GM19452 (cell line): Measurements from ENCODE around the gene IPO11.
"Not testable (repeated sequence)": the region's sequence is repeated elsewhere in the genome, so short reads cannot be mapped to it uniquely, and the experiment has no call there.

Experiments used
- ATAC-seq: cut with Tn5 transposase; IDR thresholded peaks from one replicate; pipeline ENCODE4 v1.9.1; 2021; ENCODE audit not compliant: unreplicated experiment

Gene IPO11

DNA sequence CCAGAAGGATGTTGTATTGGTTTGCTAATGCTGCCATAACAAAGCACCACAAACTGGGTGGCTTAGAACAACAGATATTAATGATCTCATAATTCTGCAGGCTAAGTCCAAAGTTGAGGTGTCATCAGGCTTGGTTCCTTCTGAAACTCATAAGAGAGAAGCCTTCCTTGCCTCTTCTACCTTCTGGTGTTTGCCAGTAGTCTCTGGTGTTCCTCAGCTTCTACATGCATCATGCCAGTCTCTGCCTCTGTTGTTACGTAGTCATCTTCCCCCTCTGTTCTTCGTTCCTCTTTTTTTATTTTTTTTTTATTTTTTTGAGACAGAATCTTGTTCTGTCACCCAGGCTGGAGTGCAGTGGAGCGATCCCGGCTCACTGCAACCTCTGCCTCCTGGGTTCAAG is 227.9 kb downstream of the IPO11 start:
- no peak for ATAC-seq

- ATAC-seq, result no peak
Measured at GRCh38 chr5:62642468-62642867, 229.9 kb downstream of the IPO11 start.

DNA sequence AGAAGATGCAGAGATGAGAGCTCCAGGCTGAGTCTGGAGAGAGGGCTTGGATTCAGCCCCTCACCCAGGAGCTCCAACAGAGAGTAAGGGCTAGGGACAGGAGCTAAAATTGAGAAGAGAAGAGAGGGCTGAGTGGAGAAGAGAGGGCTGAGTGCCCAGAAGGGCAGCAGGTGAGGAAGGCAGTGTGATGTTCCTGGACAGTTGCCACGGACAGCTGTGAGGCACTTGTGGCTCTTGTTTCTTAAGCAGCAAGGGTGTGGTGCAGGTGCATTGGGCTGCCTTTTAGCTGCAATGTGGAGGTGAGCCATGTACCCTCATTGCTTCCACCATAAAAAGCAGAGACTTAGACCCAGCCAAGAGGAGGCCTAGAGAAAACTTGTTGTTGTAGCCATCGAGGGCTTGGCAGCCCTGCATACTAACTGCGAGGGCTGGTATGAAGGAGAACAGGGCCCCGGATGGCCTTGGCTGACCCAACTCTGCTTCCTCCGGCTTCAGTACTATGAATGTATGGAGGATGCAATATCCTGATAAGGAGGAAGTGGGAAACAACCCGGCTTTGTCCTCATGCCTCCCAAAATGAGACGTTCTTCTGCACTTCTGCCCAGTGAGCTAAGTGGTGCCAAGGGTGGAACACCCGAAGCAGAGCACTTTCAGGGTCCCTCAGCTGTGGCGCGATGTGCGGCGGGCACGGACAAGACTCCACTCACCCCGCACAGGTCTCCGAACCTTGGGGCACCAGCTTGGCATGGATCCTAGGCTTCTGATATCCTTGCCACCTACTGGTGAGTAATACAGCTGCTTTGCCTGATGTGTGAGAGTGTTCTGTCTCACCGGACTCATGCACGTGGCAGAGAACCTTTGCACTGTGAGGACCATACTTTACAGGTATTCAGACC is 231.2 kb downstream of the IPO11 start:
- no peak for ATAC-seq

GRCh38 chr5:62645223-62645622 is 232.7 kb downstream of the IPO11 start:
- ATAC-seq, result no peak

DNA sequence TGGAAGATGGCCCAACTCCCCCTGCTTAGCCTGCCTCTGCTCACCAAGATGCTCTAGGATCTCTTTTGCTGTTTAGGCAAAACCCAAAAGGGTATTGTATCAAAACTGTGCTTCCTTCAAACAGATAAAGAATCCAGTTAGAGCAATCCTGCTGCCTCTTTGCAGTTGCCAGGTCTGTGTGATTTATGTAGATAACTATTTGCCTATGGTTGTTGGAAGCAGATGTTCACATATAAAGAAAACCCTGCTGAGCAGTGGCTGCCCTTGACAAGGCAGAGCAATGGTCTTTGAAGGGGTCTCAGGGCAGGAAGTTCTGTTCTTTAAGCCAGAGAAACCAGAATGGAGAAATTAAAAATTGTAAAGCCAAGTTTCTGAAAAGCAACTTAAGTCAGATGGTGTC is 234.7 kb downstream of the IPO11 start:
- ATAC-seq, result no peak

DNA sequence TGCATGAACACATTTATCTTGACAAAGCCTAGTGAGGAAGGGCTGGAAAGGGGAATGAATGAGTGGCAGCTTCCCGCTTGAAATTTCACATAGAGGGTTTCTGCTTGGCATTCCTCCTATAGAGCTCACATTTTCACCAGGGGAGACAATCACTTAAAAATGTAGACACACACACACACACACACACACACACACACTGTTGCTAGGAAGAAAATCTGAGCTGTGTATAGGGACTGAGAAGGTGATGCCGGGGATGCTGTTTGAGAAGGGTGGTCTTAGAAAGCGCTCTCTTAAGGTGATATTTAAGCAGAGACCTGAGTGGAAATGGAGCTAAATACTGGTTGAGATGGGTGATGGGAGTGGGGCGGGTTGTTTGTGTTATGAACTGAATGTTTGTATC is 236.5 kb downstream of the IPO11 start:
- no peak for ATAC-seq

GRCh38 chr5:62649476-62650113 is 237.0 kb downstream of the IPO11 start:
- no peak for ATAC-seq

GRCh38 chr5:62650197-62650596 is 237.6 kb downstream of the IPO11 start:
- ATAC-seq, result no peak

DNA sequence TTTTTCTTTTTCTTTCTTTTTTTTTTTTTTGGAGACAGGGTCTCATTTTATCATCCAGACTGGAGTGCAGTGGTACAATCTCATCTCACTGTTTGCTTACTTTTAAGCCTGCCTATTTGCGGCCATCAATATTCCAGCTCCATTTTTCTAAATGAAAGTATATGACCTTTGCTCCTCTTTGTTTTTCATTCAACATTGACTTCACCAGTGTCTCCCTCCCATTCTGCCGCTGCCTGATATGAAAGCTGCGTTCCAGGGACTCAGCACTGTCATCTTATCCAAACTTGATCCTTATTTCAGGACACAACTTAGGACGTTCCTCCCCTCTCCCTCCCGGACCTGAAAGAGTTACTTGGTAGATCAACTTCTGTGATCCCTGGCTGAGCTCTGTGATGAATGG is 239.7 kb downstream of the IPO11 start:
- no peak for ATAC-seq

DNA sequence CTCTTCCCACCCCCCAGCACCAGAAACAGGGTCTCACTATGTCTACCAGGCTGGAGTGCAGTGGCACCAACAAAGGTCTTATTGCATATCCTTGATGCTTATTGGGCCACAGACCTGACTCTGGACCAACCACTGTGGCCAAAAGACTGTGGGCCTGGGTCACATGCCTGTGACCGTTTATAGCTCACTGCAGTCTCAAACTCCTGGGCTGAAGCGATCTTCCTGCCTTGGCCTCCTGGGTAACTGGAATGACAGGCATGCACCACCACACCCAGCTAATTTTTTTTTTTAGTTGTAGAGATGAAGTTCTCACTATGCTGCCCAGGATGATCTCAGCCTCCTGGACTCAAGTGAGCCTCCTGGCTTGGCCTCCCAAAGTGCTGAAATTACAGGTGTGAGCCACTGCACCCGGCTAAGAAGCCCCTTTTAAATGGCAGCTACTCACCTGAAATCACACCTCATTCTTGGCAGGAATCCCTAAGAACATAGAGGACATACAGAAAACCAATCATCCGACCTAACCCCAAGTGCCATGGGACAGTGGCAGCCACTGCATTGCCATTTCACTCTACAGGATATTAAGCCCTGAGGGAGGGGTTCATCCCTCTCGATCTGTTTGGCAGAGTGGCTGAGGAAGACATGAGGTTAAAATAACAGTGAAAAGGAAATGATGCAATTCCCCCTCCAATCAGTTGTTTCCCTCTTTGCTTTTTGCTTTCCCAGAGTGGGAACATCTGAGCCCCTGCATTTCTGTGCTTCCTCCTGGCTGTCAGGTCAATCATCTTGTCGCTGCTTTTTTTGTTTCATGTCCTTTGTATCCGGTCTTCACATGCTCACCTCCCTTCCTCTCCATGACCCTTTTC is 240.7 kb downstream of the IPO11 start:
- ATAC-seq, result no peak

DNA sequence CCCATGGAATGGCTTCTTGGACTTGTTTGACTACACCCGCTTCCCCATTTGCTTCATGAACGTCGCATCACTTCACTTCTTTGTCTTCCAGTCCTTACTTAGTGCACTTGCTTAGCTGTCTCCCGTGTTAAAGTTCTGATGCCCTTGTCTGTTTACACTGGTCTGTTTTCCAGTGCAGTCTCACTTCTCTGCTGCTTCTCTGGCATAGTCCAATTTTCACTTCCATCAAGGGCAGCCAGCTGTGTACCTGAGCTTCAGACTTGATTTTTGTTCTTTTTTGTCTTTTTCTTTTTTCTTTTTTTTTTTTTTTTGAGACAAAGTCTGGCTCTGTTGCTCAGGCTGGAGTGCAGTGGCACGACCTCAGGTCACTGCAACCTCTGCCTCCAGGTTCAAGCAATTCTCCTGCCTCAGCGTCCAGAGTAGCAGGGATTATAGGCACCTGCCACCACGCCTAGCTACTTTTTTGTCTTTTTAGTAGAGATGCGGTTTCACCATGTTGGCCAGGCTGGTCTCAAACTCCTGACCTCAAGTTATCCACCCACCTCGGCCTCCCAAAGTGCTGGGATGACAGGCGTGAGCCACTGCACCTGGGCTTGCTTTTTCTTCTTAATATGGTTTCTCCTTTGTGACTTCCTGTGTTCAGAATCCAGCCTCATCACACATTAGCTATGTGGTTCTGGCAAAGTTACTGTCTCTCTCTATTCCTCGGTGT is 241.5 kb downstream of the IPO11 start:
- ATAC-seq, result no peak

DNA sequence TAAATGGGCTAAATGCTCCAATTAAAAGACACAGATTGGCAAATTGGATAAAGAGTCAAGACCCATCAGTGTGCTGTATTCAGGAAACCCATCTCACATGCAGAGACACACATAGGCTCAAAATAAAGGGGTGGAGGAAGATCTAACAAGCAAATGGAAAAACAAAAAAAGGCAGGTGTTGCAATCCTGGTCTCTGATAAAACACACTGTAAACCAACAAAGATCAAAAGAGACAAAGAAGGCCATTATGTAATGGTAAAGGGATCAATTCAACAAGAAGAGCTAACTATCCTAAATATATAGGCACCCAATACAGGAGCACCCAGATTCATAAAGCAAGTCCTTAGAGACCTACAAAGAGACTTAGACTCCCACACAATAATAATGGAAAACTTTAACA is 245.2 kb downstream of the IPO11 start:
- not testable (repeated sequence) for ATAC-seq

DNA sequence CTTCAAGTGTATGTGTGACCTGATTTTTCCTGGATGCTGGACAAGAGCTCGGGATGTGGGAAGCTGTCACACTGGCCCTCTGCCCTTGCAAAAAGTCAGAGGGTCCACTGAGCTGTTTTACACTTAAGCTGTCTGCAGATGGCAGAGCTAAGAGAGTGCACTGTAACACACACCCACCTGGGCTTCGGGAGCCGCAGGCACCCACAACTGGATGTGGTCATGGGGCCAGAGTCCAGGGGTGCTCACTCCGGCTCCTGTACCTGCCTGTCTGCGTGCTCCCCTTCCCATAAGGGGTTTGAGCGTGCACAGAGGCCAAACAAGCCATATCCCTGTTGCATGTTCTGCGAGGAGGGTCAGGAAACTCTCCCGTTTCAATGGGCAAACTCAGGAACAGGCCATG is 248.6 kb downstream of the IPO11 start:
- no peak for ATAC-seq

- no peak for ATAC-seq
Measured at GRCh38 chr5:62662521-62662920, 250.0 kb downstream of the IPO11 start.

DNA sequence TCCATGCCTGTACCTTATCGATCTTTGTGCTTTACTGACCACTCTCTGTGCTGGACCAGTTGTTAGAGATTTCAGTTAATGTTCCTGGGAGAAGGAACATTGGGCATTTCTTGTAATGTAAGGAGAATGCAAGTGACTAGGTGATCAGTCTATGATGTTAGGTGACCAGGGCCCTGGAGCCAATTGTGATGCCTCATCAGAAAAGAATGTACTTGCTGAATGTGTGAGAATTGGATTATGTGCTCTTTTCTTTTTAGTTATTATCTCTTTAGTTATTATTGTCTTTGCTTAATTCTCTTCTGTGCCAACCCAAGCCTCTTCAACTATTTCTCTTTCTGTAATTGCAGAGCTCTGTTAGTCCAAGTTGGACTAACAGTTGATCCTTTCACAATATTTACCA is 258.9 kb downstream of the IPO11 start:
- ATAC-seq, result no peak

- ATAC-seq, result not testable (repeated sequence)
Measured at GRCh38 chr5:62676596-62676995, 264.0 kb downstream of the IPO11 start.
